ENCODE results near the gene DRAP1.

Gene DRAP1

GRCh38 chr11:65915101-65915820 is 4.0 kb upstream of the DRAP1 start:
- TF ChIP-seq ZFX (IDR thresholded peaks at IDR 0.05; ENCODE audit: borderline replicate concordance), result no peak
- H3K27ac ChIP-seq, result no peak overlapping the region

- TF ChIP-seq ZFX (IDR thresholded peaks at IDR 0.05; ENCODE audit: borderline replicate concordance) (no peak), CTCF (IDR thresholded peaks at IDR 0.05) (no peak)
- H3K27ac ChIP-seq, result no peak overlapping the region
Observed at GRCh38 chr11:65915821-65916251, 3.4 kb upstream of the DRAP1 start.

GRCh38 chr11:65916391-65916790 is 2.8 kb upstream of the DRAP1 start:
- TF ChIP-seq CTCF (IDR thresholded peaks at IDR 0.05), result no peak
- no peak overlapping the region for H3K27ac ChIP-seq

GRCh38 chr11:65917077-65917433 is 2.2 kb upstream of the DRAP1 start:
- no peak for TF ChIP-seq CTCF (IDR thresholded peaks at IDR 0.05)
- TF ChIP-seq ZFX (IDR thresholded peaks at IDR 0.05; ENCODE audit: borderline replicate concordance), result no peak
- no peak overlapping the region for H3K27ac ChIP-seq

- no peak for TF ChIP-seq ZFX (IDR thresholded peaks at IDR 0.05; ENCODE audit: borderline replicate concordance)
- TF ChIP-seq CTCF (IDR thresholded peaks at IDR 0.05), result no peak
- H3K27ac ChIP-seq, result peak overlapping the region; percentile 83
Observed at GRCh38 chr11:65917434-65918210, 1.6 kb upstream of the DRAP1 start.

GRCh38 chr11:65918211-65919140 is 750 bp upstream of the DRAP1 start, which contains the start of gene C11orf68:
Gene C11orf68 (minus strand): TSS chr11:65919062. CDS start chr11:65919031, 31 bp downstream.
- TF ChIP-seq ZFX (IDR thresholded peaks at IDR 0.05; ENCODE audit: borderline replicate concordance) (no peak), CTCF (IDR thresholded peaks at IDR 0.05) (no peak)

GRCh38 chr11:65919573-65920371 is 546 bp downstream of the DRAP1 start:
- no peak for TF ChIP-seq CTCF (IDR thresholded peaks at IDR 0.05)
- no peak for TF ChIP-seq ZFX (IDR thresholded peaks at IDR 0.05; ENCODE audit: borderline replicate concordance)
- peak overlapping the region; percentile 83 for H3K27ac ChIP-seq

More at GRCh38 chr11:65918211-65919140, 750 bp upstream of the DRAP1 start, which contains the start of gene C11orf68:
- H3K27ac ChIP-seq, result peak within 1 kb of the TSS; percentile 83

Data from 22Rv1 (cell line).